H1 (cell line): ENCODE results near the gene ZNF397. TPM values are rescaled to one million over a fixed set of nuclear protein-coding genes. Genes with fewer than 3 reads are reported as not detected.

ENCODE experiments used
- CEBPB ChIP-seq: IDR thresholded peaks from 2 replicates; pipeline ENCODE4 v1.6.1; 2012; ENCODE audit warnings: low read depth, low read length
- POU5F1 ChIP-seq: IDR thresholded peaks from 2 replicates; pipeline ENCODE4 v1.6.1; 2011; ENCODE audit warnings: low read depth, mild to moderate bottlenecking, low read length, moderate library complexity
- SP2 ChIP-seq: IDR thresholded peaks from 2 replicates; pipeline ENCODE4 v1.6.1; 2012; ENCODE audit warnings: mild to moderate bottlenecking, low read length, inconsistent platforms
- SUZ12 ChIP-seq: fragments of 200-600 bp; sonication (generic); IDR thresholded peaks from 2 replicates; pipeline ENCODE4 v1.6.1; 2012; ENCODE audit warnings: mild to moderate bottlenecking, inconsistent platforms, low read length, moderate library complexity, mixed read lengths
- polyA plus RNA-seq, 7 experiments: library from polyadenylated mRNA; depleted of rRNA in 3 of 7; stranded (reverse) in 5 of 7; unstranded in 2 of 7; fragments of >200 nt in 5 of 7; fragments of 200-250 nt in 2 of 7; gene quantifications; 1 replicate in 5 of 7; 2 replicates in 1 of 7; 4 replicates in 1 of 7; pipeline versions ENCODE4 v1.2.1 to v1.2.3, GENCODE V29; 2011 to 2013; ENCODE audit warnings: missing spikeins in 2 of 7, mixed read lengths in 2 of 7
- total RNA-seq: library from RNA; stranded (reverse); fragmentation: NEBNext Ultra II Directional; extraction: Animal tissue kit (Norgen Biotek cat#: 25700); gene quantifications from 2 replicates; pipeline ENCODE4 v1.2.1, GENCODE V29; 2021
- TF ChIP-seq, protein P1 (sequence below): fragments of 300-600 bp; sonication (generic); IDR thresholded peaks from 2 replicates; pipeline ENCODE4 v1.7.1; 2012; ENCODE audit warnings: low read length, moderate library complexity, mild to moderate bottlenecking, inconsistent platforms; ENCODE audit not compliant: insufficient replicate concordance

Gene ZNF397
- total and polyA plus RNA-seq, 2 of the 8 experiments (the other 6 are each of a cell fraction or from before 2014, with no cell fraction given), result 9.8 to 39.5 TPM

DNA sequence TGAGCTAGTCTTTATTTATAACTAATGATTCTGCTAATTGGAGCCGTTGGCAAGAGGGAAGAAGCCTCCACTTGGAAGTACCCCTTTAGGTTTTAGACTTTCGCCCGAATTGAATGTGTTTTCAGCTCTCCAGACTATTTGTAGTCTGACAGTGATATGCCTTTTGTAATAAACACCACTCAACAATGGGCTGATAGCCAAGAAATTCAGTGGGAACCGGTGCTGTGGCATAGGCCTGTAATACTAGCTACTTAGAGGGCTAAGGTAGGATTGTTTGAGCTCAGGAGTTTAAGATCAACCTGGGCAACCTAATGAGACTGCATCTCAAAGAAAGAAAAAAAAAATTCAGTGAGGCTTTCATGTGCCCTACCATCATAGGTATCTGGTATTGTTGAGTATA lies 62.8 kb downstream of the ZNF397 start (continued):
- TF ChIP-seq, protein P1, sequence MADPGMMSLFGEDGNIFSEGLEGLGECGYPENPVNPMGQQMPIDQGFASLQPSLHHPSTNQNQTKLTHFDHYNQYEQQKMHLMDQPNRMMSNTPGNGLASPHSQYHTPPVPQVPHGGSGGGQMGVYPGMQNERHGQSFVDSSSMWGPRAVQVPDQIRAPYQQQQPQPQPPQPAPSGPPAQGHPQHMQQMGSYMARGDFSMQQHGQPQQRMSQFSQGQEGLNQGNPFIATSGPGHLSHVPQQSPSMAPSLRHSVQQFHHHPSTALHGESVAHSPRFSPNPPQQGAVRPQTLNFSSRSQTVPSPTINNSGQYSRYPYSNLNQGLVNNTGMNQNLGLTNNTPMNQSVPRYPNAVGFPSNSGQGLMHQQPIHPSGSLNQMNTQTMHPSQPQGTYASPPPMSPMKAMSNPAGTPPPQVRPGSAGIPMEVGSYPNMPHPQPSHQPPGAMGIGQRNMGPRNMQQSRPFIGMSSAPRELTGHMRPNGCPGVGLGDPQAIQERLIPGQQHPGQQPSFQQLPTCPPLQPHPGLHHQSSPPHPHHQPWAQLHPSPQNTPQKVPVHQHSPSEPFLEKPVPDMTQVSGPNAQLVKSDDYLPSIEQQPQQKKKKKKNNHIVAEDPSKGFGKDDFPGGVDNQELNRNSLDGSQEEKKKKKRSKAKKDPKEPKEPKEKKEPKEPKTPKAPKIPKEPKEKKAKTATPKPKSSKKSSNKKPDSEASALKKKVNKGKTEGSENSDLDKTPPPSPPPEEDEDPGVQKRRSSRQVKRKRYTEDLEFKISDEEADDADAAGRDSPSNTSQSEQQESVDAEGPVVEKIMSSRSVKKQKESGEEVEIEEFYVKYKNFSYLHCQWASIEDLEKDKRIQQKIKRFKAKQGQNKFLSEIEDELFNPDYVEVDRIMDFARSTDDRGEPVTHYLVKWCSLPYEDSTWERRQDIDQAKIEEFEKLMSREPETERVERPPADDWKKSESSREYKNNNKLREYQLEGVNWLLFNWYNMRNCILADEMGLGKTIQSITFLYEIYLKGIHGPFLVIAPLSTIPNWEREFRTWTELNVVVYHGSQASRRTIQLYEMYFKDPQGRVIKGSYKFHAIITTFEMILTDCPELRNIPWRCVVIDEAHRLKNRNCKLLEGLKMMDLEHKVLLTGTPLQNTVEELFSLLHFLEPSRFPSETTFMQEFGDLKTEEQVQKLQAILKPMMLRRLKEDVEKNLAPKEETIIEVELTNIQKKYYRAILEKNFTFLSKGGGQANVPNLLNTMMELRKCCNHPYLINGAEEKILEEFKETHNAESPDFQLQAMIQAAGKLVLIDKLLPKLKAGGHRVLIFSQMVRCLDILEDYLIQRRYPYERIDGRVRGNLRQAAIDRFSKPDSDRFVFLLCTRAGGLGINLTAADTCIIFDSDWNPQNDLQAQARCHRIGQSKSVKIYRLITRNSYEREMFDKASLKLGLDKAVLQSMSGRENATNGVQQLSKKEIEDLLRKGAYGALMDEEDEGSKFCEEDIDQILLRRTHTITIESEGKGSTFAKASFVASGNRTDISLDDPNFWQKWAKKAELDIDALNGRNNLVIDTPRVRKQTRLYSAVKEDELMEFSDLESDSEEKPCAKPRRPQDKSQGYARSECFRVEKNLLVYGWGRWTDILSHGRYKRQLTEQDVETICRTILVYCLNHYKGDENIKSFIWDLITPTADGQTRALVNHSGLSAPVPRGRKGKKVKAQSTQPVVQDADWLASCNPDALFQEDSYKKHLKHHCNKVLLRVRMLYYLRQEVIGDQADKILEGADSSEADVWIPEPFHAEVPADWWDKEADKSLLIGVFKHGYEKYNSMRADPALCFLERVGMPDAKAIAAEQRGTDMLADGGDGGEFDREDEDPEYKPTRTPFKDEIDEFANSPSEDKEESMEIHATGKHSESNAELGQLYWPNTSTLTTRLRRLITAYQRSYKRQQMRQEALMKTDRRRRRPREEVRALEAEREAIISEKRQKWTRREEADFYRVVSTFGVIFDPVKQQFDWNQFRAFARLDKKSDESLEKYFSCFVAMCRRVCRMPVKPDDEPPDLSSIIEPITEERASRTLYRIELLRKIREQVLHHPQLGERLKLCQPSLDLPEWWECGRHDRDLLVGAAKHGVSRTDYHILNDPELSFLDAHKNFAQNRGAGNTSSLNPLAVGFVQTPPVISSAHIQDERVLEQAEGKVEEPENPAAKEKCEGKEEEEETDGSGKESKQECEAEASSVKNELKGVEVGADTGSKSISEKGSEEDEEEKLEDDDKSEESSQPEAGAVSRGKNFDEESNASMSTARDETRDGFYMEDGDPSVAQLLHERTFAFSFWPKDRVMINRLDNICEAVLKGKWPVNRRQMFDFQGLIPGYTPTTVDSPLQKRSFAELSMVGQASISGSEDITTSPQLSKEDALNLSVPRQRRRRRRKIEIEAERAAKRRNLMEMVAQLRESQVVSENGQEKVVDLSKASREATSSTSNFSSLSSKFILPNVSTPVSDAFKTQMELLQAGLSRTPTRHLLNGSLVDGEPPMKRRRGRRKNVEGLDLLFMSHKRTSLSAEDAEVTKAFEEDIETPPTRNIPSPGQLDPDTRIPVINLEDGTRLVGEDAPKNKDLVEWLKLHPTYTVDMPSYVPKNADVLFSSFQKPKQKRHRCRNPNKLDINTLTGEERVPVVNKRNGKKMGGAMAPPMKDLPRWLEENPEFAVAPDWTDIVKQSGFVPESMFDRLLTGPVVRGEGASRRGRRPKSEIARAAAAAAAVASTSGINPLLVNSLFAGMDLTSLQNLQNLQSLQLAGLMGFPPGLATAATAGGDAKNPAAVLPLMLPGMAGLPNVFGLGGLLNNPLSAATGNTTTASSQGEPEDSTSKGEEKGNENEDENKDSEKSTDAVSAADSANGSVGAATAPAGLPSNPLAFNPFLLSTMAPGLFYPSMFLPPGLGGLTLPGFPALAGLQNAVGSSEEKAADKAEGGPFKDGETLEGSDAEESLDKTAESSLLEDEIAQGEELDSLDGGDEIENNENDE, result no peak
- TF ChIP-seq SP2 (no peak), CEBPB (no peak), POU5F1 (no peak), SUZ12 (no peak)
